GM19328 (cell line): ENCODE measurements around the gene ANKRD10.

Source experiments
- ATAC-seq: cut with Tn5 transposase; IDR thresholded peaks from one replicate; pipeline ENCODE4 v1.9.1; 2021; ENCODE audit warnings: mild to moderate bottlenecking, moderate library complexity; ENCODE audit not compliant: unreplicated experiment

ANKRD10 gene

DNA sequence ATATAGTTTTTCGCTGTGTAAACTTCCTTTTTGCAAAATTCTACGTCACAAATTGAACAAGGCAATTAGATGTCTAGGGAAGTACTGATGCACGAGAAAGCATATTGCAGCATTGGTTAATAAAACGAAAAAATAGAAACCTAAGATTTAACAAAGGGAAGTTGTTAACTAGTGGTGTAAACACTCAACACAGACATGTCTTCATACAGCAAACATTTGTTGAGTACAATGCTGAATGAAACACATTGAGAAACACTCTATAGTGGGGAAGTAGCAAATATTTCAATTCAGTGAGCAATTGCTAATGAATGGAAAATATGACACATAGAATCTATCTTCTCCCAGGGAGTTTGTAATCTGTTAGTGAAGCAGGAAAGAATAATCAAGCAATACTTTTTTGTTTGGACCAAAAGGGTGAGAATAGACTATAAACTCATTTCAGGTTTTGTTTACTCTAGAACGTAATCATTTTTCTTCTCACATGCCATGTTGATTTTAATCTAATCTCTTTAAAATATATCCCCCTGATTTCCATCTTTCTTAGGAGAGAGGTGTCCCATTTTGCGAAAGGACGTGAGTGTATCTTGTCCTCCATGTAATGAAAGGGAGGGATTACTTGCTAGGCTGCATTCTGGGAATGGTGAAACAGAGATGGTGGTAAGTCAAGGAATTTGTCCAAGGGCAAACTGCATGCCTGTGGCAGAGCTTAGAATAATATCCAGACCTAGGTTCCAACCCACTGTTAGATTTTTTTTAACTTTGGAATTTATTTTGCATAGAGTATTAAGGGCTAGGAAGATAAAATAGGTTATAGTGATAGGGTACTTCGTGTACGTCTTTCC, 1.7 kb upstream of the ANKRD10 start:
- no peak for ATAC-seq

- ATAC-seq: no peak
Observed at GRCh38 chr13:110915874-110916206, 971 bp upstream of the ANKRD10 start.

DNA sequence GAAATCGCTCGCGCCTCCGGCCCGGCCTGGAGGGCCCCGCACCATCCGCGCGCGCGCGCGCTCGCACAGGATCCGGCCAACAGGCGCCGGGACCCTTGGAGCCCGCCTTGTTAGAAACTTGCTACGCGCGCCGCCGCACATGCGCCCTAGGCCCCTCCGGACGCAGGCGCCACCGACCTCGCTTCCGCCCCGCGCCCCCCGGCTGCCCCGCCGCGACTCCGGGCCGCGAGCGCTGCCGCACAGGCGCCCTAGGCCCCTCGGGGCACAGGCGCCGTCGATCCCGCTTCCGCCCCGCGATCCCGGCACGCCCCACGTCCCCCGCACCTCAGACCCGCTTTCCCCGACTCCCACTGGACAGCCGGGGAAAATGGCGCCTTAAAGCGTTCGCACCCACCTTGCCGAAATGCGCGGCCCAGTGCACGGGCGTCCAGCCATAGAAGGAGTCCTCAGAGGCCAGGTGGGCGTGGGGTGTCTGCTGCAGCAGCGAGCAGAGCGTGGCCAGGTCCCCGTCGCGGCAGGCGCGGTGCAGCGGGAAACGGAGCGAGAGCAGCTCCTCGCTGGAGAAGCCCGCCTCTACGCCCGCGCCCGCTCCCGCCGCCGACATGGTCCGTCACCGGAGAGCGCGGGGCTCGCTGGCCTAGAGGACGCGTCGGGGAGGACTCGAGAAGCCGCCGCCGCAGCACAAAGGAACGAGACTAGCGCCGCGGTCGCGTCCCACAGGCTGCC, 375 bp downstream of the ANKRD10 start:
- peak; percentile 31 for ATAC-seq

GRCh38 chr13:110914081-110914330, 863 bp downstream of the ANKRD10 start:
- no peak for ATAC-seq

- ATAC-seq: no peak
Observed at GRCh38 chr13:110913322-110914080, 1.4 kb downstream of the ANKRD10 start.

- ATAC-seq: no peak
Observed at GRCh38 chr13:110912651-110913051, 2.2 kb downstream of the ANKRD10 start.

GRCh38 chr13:110911880-110912279, 3.0 kb downstream of the ANKRD10 start:
- no peak for ATAC-seq

DNA sequence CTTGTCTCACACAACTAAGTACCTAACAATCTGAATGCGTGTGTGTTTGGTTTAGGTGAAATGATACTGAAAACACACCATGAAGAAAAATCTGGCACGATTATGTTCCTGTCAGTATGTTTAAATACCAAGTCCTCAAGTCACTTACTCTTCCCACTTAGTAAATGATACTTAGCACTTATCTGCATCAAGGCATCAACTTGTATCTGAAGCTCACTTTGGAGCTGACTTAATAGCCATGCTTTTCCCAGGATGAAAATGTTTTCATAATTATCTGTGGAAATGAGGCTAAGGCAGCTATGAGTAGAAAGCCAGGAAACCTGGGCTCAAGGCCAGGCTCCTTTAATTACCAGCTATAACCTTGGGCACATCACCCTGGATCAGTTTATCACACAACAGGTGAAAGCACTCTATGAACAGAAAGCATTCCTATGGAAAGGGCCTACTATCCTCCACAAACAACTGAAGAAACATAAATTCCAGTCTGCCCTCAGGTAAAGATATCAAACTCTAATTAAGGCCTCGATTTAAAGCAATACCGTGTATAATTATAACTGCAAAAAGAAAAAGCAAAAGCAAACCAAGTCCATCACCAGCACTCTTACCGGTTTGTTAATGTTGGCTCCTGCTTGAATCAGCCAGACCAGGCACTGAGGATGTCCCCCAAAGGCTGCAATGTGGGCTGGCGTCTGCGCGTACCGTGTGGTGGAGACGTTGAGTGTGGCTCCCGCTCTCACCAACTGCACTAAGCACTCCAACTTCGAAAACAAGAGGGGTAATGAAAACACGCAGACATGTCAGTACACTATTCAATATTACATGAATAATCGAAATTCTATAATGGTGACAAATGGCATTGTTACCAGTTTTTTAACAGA, 4.6 kb downstream of the ANKRD10 start:
- no peak for ATAC-seq

GRCh38 chr13:110907951-110908898, 6.6 kb downstream of the ANKRD10 start:
- no peak for ATAC-seq

DNA sequence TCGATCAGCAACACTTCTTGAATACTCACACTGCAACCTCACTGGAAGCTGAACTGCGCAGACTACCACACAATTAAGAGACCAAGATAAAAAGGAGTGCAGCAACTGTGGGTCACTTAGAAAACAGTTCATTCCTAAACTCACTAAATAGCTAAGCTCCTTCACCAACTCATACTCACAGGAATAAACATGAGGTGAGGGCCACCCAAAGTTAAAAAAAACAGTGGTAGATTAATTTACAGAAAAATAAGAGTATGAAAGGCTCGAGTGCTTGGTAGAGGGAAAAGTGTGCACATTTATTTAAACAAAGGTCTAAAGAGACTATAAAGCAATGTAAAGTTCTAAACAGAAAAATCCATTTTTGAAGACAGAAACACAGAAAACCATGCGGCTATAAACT, 7.6 kb downstream of the ANKRD10 start:
- ATAC-seq: no peak

GRCh38 chr13:110904748-110905147, 10.1 kb downstream of the ANKRD10 start:
- ATAC-seq: no peak

- no peak for ATAC-seq
Observed at GRCh38 chr13:110902370-110902769, 12.5 kb downstream of the ANKRD10 start.

GRCh38 chr13:110897521-110897920, 17.3 kb downstream of the ANKRD10 start:
- no peak for ATAC-seq

DNA sequence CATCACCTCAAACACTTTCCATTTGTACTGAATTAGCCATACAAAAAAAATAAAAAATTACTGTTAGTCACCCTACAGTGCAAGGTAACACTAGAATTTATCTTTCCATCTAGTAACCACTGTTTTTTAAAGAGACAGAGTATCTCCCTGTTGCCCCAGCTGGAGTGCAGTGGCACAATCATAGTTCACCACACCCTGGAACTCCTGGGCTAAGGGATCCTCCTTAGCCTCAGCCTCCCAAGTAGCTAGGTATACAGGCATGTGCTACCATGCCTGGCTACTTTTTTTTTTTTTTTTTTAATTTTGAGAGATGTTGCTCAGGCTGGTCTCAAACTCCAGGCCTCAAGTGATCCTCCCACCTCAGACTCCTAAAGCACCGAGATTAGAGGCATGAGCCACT, 17.9 kb downstream of the ANKRD10 start:
- no peak for ATAC-seq

DNA sequence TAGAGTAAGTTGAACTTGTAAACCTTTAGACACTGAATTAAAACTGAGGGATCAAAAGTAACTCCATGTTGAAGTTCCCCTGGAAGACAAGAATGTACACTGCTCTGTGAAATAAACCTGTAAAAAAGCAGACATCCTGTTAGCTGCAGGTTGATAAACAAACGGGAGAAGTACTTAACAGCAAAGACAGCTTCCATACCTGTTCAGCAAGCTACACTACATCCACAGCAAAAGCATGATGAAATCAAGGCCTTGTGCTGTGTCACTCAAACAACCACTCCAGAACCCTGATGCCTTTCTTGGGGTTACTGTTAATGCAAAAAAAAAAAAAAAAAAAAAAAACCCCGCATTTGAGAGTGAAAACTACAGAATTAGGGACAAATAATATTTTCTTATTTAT, 20.8 kb downstream of the ANKRD10 start:
- no peak for ATAC-seq

DNA sequence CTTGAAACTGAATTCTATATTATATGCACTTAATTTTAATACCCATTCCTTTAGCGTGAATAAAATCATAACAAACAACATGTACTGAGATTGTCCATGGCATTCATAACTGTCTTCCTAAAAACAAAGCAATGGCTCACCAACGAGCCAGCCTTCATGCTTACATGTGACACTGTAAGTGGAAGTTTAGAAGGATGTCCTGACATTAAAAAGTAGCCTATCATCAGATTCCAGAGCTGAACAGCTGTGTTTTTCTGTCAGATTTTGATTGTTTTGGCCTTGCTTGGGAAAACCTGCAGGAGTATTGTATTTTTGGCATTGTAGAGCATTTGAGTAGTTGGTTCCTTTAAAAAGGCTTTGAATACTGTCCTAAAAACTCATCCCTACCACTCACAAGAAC, 21.3 kb downstream of the ANKRD10 start:
- no peak for ATAC-seq

DNA sequence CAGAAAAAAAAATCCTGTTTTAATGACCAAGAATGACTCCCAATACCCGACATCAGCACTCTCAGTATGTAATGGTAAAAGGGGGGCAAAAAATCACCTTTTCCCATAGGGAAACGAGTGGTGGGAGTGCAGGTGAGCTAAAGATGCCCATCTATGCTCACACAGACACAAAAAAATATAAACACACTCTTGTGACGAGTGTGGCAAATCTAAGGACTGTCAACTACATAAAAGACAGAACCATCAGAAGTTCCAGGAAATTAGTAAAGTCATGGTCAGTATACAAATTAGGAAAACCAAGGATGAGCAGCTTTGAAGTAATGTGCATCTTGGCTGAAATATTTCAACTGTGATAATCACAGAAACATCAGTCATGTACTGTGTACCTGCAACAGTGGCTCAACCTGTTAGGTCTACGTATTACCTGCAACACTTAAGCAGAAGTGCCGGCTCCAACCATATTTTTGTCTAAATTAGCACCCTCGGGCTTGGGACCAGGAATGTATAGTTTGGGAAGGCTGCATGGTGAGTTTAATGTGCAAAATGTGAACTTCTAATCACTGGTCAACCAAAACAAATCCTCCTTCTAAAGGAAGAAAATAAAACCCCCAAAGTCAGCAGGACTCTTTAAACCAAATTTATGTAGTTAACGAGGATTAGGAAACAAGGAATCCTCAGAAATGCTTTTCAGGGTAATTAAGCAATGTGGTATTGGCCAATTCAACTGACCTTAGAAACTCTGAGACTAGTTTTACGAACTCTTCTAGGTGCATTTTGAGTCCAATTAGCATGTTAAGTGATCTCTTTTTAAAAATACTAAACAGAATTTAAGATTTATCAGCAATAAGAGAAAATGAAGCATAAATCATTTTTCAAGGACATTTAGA, 24.3 kb downstream of the ANKRD10 start:
- no peak for ATAC-seq

DNA sequence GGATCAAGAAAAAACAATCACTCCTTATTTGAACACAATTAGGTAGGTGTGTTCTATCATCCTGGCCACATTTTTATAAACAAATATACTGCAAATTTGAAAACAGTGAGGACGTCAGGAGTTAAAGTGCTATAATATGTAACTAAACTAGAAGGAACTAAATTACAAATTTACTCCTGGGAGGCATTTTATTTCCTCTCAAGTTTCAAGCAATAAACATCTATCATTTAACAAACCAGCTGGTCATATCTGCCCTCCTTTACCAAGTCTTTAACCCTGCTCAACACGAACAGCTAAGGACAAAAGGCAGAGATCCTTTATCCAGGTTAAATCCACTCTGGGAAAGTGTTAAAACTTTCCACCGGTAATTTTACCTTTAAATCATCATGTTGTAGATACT, 26.5 kb downstream of the ANKRD10 start:
- ATAC-seq: no peak
